ENCODE data around the gene C10orf88.

DNA sequence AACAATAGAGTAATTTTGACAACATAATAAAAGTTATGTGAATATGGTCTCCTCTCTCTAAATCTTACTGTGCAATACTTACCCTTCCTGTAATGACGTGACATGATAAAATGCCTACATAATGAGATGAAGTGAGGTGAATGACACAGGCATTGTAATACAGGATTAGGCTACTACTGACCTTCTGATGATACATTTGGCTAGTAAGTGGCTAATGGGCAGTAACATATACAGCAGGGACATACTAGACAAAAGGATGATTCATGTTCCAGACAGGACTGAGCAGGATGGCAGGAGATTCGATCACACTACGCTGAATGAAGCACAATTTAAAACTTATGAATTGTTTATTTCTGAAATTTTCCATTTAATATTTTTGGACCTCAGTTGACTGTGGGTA lies 4.7 kb downstream of the C10orf88 start:
- TF ChIP-seq POLR2A (IDR thresholded peaks at IDR 0.05; ENCODE audit: control extremely low read depth in 1 of 2, low read depth in 2 of 2, low read length in 2 of 2) = no peak
- no peak for TF ChIP-seq EZH2 (IDR thresholded peaks at IDR 0.05; ENCODE audit: low read depth, low read length, severe bottlenecking)
- no peak for TF ChIP-seq BCL11A (IDR thresholded peaks at IDR 0.05; ENCODE audit: low read depth in 2 of 2, low read length in 2 of 2)
- TF ChIP-seq, protein P1, sequence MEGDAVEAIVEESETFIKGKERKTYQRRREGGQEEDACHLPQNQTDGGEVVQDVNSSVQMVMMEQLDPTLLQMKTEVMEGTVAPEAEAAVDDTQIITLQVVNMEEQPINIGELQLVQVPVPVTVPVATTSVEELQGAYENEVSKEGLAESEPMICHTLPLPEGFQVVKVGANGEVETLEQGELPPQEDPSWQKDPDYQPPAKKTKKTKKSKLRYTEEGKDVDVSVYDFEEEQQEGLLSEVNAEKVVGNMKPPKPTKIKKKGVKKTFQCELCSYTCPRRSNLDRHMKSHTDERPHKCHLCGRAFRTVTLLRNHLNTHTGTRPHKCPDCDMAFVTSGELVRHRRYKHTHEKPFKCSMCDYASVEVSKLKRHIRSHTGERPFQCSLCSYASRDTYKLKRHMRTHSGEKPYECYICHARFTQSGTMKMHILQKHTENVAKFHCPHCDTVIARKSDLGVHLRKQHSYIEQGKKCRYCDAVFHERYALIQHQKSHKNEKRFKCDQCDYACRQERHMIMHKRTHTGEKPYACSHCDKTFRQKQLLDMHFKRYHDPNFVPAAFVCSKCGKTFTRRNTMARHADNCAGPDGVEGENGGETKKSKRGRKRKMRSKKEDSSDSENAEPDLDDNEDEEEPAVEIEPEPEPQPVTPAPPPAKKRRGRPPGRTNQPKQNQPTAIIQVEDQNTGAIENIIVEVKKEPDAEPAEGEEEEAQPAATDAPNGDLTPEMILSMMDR (IDR thresholded peaks at IDR 0.05; ENCODE audit: control extremely low read depth in 1 of 3, insufficient read depth in 1 of 3, low read depth in 1 of 3, low read length in 3 of 3) = no peak
- no peak for TF ChIP-seq KDM5A (IDR thresholded peaks at IDR 0.05; ENCODE audit: low read length)
- no peak for TF ChIP-seq TAF1 (IDR thresholded peaks at IDR 0.05; ENCODE audit: low read depth, low read length)
- TF ChIP-seq, protein P2, sequence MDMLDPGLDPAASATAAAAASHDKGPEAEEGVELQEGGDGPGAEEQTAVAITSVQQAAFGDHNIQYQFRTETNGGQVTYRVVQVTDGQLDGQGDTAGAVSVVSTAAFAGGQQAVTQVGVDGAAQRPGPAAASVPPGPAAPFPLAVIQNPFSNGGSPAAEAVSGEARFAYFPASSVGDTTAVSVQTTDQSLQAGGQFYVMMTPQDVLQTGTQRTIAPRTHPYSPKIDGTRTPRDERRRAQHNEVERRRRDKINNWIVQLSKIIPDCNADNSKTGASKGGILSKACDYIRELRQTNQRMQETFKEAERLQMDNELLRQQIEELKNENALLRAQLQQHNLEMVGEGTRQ (IDR thresholded peaks at IDR 0.05; ENCODE audit: low read length) = no peak
- no peak for TF ChIP-seq JUND (IDR thresholded peaks at IDR 0.05; ENCODE audit: low read length)
